ENCODE data around the gene RNF13.
"Not testable (repeated sequence)": the region's sequence is repeated elsewhere in the genome, so short reads cannot be mapped to it uniquely, and the experiment has no call there.

RNF13 gene

GRCh38 chr3:149941186-149941585 is 128.2 kb downstream of the RNF13 start:
- DNase-seq (ENCODE audit: low spot score), result no peak
- no peak for TF ChIP-seq CTCF (IDR thresholded peaks at IDR 0.05; ENCODE audit: extremely low read depth, missing control alignments)

- TF ChIP-seq CTCF (IDR thresholded peaks at IDR 0.05; ENCODE audit: extremely low read depth, missing control alignments), result no peak
- no peak for DNase-seq (ENCODE audit: low spot score)
These were observed 128.9 kb downstream of the RNF13 start for GRCh38 chr3:149941946-149942345.

DNA sequence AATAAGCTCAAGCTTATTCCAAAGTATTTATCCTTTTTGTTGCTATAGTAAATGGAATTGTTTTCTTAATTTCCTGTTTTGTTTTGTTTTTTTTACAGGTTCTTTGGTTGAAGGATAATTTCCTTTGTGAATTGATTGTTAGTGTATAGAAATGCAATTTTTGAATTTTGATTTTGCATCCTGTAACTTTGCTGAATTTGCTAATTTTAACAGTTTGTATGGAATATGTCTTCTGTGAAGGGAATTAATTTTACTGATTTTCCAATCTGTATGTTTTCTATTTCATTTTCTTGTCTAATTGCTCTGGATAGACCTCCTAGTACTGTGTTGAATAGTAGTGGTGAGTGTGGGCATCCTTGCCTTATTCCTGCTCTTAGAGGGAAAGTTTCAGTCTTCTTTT is 129.4 kb downstream of the RNF13 start:
- no peak for DNase-seq (ENCODE audit: low spot score)
- no peak for TF ChIP-seq CTCF (IDR thresholded peaks at IDR 0.05; ENCODE audit: extremely low read depth, missing control alignments)

GRCh38 chr3:149943966-149944365 is 131.0 kb downstream of the RNF13 start:
- DNase-seq (ENCODE audit: low spot score), result not testable (repeated sequence)

GRCh38 chr3:149947231-149947630 is 134.2 kb downstream of the RNF13 start:
- no peak for TF ChIP-seq CTCF (IDR thresholded peaks at IDR 0.05; ENCODE audit: extremely low read depth, missing control alignments)
- no peak for DNase-seq (ENCODE audit: low spot score)

- no peak for DNase-seq (ENCODE audit: low spot score)
- TF ChIP-seq CTCF (IDR thresholded peaks at IDR 0.05; ENCODE audit: extremely low read depth, missing control alignments), result no peak
These were observed 136.2 kb downstream of the RNF13 start for GRCh38 chr3:149949181-149949580.

- no peak for DNase-seq (ENCODE audit: low spot score)
- no peak for TF ChIP-seq CTCF (IDR thresholded peaks at IDR 0.05; ENCODE audit: extremely low read depth, missing control alignments)
These were observed 141.8 kb downstream of the RNF13 start for GRCh38 chr3:149954812-149955211.

- TF ChIP-seq CTCF (IDR thresholded peaks at IDR 0.05; ENCODE audit: extremely low read depth, missing control alignments), result no peak
- no peak for DNase-seq (ENCODE audit: low spot score)
These were observed 142.4 kb downstream of the RNF13 start for GRCh38 chr3:149955449-149955848.
